Subcutaneous adipose tissue (tissue), 4 donors: ENCODE results near the gene TENT4A. TPM values are rescaled to one million over a fixed set of nuclear protein-coding genes. Genes with fewer than 3 reads are reported as not detected.

ENCODE experiments used
- CTCF ChIP-seq: fragments of 450-650 bp; IDR thresholded peaks from one replicate; pipeline ENCODE4 v1.5.1; 2016; ENCODE audit warnings: low read depth, mild to moderate bottlenecking, control low read depth, antibody characterized with exemption, moderate library complexity
- total RNA-seq, 4 donors: library from RNA; depleted of rRNA; stranded (reverse); fragments of >200 nt; gene quantifications; one replicate each; pipeline ENCODE4 v1.1.0, GENCODE V29; 2016

TENT4A gene
- total RNA-seq, 4 donors from 2014 or later: 25.3 to 44.6 (median 29.4) TPM

GRCh38 chr5:6740586-6741150 lies 27.4 kb downstream of the TENT4A start:
- no peak for TF ChIP-seq CTCF

GRCh38 chr5:6742081-6742758 lies 29.0 kb downstream of the TENT4A start:
- no peak for TF ChIP-seq CTCF

- TF ChIP-seq CTCF: no peak
Measured at GRCh38 chr5:6743161-6743560, 29.9 kb downstream of the TENT4A start.

GRCh38 chr5:6744841-6745705 lies 31.8 kb downstream of the TENT4A start:
- TF ChIP-seq CTCF: no peak

GRCh38 chr5:6745706-6746222 lies 32.5 kb downstream of the TENT4A start:
- no peak for TF ChIP-seq CTCF

GRCh38 chr5:6746244-6746643 lies 33.0 kb downstream of the TENT4A start:
- TF ChIP-seq CTCF: no peak

- no peak for TF ChIP-seq CTCF
Measured at GRCh38 chr5:6747103-6747502, 33.9 kb downstream of the TENT4A start.
